NCI-H2196 treated with DMSO at 0.1 percent for 48 hours (cell line): ENCODE data around the gene EDN1.
"Not testable (repeated sequence)": the region's sequence is repeated elsewhere in the genome, so short reads cannot be mapped to it uniquely, and the experiment has no call there.

ENCODE experiments used
- DNase-seq: peaks from one replicate; lab custom pipeline; 2025; ENCODE audit not compliant: unreplicated experiment; lab: John Stamatoyannopoulos, UW

The EDN1 gene

DNA sequence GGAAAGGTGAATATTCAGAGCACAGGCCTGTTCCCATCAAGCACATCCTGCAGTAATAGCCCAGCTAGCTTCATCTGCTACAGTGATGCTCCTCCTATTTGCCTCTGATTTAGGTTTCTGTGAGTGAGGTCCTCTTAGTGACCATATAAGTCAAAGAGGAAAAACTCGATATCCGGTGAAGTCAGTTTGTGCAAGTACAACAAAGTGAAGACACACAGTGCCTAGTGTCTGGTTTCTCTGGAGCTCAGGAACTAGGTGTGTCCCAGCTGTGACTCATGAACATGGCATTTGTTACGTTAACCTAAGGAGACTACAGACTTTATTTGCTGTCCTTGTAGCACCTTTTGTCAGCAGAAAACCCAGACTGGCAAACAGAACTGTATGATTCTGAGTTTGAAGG lies 33.9 kb downstream of the EDN1 start:
- no peak for DNase-seq

DNA sequence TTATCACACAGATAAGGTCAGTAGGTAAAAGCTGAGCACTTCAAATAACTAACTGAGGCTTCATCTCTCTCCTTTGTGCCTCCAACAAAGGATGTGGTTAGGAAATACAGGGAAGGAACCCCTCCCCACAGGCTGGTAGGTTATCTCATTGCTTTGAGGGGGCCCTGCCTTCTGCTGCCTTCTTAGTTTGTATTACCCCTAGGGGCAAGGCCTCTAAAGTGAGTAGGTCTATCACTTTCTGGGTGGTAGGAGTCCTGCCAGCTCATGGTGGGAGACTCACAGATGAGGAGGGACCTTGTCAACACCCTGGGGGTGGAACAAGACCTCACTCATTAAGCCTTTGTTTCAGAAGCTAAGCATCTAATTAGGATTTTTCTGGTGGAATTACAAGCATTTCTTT lies 34.6 kb downstream of the EDN1 start:
- no peak for DNase-seq

DNA sequence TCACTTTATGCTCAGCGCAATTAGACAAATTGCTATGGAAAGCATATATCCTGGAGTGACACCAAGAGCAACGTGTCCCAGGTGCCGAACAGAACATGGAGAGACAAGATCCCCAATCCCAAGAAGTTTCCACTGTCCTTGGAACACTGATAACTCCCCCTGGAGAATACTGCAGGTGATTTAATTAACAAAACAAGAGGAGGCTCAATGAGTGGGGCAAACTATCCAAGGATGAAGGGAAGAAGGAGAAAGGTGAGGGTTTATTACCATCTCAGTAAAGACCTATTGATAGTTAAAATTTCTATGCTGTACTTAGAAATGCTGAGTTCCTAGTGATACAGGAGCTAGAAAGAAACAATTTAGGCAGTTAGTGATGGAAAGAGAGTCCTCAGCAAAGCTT lies 35.7 kb downstream of the EDN1 start:
- no peak for DNase-seq

GRCh38 chr6:12327391-12327790 lies 37.2 kb downstream of the EDN1 start:
- DNase-seq = no peak

DNA sequence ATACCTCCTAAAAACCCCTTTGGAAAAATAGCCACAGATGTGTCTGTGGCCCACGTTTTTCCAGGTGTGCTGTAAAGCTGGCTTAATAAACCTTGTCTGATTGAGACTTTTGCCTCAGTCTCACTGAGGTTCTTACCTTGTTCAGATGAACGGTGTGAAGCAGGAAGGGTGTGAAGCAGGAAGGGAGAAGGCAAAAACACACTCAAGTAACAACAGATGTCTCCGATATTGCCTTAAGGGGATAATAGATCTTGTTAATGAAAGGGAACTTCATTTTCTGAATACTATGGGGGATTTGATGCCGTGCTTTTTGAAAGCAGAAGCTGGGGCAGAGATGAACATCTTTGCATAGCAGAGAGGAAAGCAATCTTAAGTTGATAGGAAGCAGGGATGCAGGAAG lies 37.8 kb downstream of the EDN1 start:
- DNase-seq = no peak

DNA sequence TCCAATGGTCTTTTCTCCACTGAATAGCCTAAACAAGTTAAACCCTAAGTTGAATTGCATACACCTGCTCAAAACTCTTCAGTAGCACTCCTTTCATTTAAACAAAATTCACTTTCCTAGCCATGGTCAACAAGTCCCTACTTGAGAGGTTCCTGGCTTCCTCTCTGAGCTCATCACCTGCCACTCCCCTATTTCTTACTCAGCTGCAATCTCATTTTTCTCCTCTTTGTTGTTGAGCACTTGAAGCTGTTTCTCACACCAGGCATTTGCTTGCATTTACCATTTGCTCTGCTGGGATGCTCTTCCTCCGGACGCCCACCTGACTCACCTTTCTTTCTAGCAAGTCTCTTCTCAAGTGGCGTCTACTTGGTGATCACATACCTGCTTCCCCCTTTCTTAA lies 38.5 kb downstream of the EDN1 start:
- no peak for DNase-seq

DNA sequence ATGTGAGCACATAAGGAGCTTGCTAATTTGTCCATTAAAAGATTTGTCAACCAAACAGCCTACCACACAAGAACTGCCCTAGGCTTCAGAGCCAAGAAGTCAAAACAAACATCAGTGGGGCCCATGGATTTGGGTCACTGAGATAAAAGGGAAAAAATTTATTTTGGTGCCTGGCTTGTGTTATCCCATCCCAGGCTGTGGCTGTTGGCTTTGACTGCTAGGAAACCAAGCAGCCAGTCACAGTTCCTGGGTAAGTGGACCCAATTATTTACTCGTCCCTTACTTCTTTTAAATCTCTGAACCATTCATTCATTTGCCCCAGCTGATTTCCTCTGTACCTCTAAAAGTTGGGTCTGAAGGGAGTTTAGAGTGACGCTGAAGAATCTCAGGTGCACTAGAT lies 41.3 kb downstream of the EDN1 start:
- DNase-seq = no peak

DNA sequence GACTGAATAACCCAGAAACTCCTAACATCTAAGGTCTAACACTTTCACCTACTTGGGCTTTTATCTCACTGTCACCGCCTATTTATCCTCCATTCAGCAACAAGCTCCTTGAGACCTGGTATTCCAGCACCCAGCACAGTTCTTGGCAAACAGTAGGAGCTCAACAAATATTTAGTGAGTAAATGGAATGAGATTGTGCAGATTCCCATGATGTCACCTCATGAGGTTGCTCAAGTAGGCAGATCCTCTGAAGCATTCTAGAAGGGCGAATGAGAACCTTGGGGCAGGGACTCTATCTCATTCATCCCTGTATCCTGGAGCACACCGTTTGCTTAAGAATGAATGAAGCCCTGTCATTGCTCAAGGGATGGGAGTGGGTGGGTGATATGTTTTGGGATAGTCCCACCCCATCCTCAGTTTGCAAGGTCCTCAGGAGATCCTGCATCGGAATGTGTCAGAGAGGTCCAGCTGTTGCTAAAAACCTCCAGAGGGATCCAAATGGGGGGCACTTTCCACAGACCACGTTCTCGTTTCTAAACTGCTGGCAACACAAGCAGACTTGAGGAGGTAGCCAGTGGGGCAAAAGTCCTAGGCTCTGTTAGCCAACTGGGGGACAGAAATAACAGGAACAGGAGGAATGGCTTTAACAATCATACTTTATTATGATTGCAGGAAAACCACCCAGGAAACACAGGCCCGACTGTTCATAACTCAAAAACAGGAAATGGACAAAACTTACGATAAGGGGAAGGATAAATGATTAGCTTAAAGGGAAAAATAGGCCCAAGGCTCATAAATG lies 42.0 kb downstream of the EDN1 start:
- no peak for DNase-seq

- DNase-seq = not testable (repeated sequence)
Observed at GRCh38 chr6:12332750-12333079, 42.6 kb downstream of the EDN1 start.

- DNase-seq = no peak
Observed at GRCh38 chr6:12333128-12333527, 43.0 kb downstream of the EDN1 start.

DNA sequence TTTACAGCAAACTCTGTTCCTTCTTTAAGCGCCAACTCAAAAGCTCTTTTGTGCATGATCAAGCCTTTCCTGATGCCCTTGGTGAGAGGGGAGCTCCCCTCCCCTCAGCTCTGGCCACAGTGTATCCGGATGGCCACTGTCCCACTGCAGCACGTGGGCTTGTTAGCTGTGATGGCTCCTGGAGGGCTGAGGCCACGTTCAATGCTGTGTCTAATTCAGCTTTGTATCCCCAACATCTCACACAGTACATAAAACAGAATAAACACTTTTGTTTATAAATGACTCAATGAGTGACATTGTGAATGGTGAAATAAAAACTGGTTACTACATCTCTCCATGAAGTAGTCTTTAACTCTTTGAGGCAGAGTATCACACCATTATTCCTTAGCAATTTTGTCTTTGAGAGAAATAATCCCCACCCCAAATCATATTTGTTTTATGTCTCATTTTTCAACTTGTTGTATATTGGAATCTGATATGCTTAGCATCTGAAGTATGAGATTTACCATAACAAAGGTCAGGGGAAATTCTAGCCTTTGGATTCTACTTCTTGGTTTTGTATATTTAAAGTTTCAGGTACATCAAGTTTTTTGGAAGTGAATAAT lies 44.5 kb downstream of the EDN1 start:
- no peak for DNase-seq

- no peak for DNase-seq
Observed at GRCh38 chr6:12335131-12335527, 45.0 kb downstream of the EDN1 start.

DNA sequence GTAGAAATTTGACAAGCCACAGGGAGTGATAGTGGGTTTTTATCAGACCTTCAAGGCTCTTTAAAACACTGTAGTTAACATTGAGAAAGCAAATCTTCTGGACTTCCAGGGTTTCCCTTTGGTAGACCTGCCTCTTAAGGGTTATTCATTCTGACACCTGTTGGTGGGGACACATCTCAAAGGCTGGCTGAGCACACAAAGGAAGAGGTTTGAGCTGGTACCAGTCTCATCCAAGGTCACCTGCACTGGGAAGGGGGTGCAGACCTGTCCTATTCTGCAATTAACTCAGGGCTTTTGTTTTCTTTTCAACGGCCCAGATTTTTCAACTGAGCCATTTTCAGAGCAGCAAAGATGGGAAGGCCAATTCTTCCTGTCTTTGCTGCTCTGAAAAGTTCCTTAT lies 45.6 kb downstream of the EDN1 start:
- DNase-seq = no peak

DNA sequence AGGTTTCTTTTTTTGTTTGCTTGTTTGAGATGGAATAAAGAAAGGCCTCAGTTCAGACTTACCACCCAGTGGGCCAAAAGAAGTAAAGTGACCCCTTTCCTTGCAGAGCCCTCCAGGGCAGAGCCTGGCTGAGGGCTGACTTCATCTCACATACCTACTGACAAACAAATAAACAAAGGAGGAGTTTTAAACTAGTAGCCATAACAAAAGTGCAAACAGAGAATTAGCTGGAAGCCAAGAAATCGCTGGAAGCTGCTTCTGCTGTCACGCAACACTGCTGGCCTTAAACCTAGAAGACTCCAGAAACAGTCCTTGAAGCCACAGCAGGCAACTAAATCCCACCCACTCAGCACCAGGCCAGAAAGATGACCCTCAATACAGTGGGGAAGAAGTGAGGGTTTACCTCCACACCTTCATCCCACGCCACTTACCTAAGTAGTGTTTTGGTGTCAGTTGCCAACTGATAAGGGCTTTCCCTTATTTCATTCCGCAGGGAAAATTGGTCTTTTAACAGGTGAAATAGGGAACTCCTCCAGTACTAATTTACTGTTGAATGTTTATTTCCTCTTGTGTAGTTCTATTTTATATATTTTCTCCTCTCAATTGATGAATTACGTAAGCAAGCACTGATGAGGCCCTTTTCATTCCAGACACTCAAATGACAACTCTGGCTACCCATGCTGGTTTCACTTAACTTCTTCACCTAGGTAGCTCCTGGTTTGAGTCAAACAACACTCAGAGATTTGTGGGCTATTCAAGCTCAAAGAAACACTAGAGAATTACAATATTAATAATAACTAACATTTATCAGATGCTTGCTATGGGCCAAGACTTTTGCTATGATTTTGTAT lies 46.2 kb downstream of the EDN1 start:
- DNase-seq = no peak

GRCh38 chr6:12339022-12339421 lies 48.9 kb downstream of the EDN1 start:
- DNase-seq = no peak

GRCh38 chr6:12339808-12340487 lies 49.8 kb downstream of the EDN1 start:
- no peak for DNase-seq

DNA sequence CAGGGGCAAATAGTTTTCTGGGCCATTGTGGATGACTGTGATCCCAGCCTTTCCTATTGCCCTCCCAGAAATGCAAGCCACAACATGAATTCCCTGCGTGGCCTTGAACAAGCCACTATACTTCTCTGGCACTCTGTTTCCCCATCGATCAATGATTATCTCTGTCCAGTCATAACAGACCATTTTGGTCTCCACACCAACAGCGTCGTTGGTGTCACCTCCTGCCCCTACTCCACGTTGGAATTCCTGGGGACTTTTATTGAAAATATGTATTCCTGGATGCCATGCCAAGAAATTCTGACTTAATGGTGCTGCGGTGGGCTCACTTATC lies 50.3 kb downstream of the EDN1 start:
- DNase-seq = no peak

- DNase-seq = no peak
Observed at GRCh38 chr6:12342664-12343063, 52.5 kb downstream of the EDN1 start.

- DNase-seq = no peak
Observed at GRCh38 chr6:12343122-12343439, 52.9 kb downstream of the EDN1 start.

DNA sequence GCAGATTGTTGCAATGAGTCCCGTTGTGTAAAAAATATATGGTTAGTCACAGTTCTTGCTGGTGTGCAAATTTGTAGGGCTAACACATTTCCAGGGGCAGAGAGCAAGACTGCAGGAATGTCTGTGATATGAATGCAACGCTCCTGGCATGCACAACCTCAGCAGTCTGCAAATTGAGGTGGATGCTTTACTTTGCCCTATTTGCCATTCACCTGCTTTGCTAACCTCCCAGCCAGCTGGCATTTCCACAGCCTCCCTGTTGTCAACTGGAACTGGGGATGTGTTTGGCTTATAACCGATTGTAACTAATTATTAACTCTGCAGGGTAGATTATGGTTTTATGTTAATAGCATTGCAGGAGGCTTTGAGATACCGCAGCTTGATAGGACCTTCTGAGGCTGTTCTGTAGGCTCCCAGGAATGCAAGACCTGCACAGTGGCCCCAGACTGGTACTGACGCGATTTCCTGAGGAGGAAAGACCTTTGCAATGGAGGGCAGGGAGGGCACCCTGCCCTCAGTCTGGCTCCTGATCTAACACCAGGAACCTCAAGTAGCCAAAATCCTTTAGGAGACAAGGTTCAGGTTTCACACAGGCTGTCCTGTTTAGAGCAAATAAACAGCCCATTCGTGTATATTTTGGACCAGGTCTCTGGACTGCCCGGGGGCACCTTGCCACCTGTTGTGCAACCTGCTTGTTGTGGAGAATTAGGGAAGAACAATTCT lies 53.4 kb downstream of the EDN1 start:
- DNase-seq = no peak

GRCh38 chr6:12344296-12344695 lies 54.1 kb downstream of the EDN1 start:
- DNase-seq = no peak
